ENCODE data around the gene CREB3L1.

GRCh38 chr11:46319074-46319453 lies 41.6 kb downstream of the CREB3L1 start:
- TF ChIP-seq CTCF (IDR thresholded peaks at IDR 0.05 in 4 of 5, conservative IDR thresholded peaks at IDR 0.05 in 1 of 5) (no peak), POLR2A (IDR thresholded peaks at IDR 0.05) (no peak)

Data from gastrocnemius medialis (tissue), 4 donors.